ENCODE measurements around the gene VNN1. TPM values are rescaled to one million over a fixed set of nuclear protein-coding genes. Genes with fewer than 3 reads are reported as not detected.
"Not testable (repeated sequence)": the region's sequence is repeated elsewhere in the genome, so short reads cannot be mapped to it uniquely, and the experiment has no call there.

VNN1 gene
- total RNA-seq, 8 experiments from 2014 or later = 0.05 to 0.14 TPM; not detected in 6

DNA sequence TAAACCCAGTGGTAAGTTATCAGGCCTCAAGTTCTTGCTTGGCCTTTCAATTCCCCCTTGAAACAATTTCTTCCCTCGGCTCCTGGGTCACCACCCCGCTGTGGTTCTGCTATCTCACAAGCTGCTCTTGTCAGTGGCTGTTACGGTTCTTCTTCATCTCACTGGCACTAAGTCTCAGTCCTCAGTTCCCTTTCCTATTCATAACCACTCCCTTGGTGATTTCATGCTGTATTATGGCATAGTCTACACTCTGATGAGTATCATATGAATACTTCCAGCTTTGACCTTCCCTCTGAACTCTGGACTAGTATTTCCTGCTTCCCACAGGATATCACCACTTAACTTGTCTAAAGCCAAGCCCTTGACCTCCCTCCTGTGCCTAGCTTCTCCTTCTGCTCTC, 62.8 kb downstream of the VNN1 start:
- ATAC-seq (replicated peaks in 6 of 8) = peak in 2 of 8 experiments; percentile 76 to 80
- H3K27ac ChIP-seq = no peak overlapping the region
- H3K4me3 ChIP-seq = no peak overlapping the region
- in situ Hi-C loops (cut with MboI; ENCODE audit: low pct_unique_long_range_greater_than_20kb in 2 of 9, low sequenced_read_pairs in 9 of 9, unreplicated experiment in 9 of 9) = no loop called here
- no peaks in the 10 kb centered on the region for H3K4me1 ChIP-seq (replicated peaks in 1 of 2)
- WGBS, 10 experiments = 8 to 100% (median 58%) methylated on average over 1 to 3 of the region's 3 CpGs; no CpG with 5 or more reads in 2 of the 10 experiments

DNA sequence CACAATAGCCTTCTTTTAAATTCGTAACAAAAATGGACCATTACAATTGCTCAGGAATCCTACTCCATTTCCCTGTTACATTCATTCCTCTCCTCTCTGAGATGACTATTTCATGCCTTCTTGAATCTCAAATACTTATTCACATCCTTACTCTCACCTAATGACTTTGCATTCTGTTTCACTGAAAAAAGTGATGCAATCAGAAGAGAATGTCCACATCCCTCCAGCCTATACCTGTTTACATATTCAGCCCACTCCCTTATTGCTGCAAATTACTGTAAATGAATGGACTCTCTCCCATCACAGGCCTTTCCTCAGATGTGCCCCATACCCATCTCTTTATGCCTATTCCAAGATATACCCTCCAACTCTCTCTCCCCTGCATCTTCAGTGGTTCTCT, 63.4 kb downstream of the VNN1 start:
- in situ Hi-C loops (cut with MboI; ENCODE audit: low pct_unique_long_range_greater_than_20kb in 2 of 9, low sequenced_read_pairs in 9 of 9, unreplicated experiment in 9 of 9) = no loop called here
- H3K4me3 ChIP-seq = no peak overlapping the region
- H3K4me1 ChIP-seq (replicated peaks in 1 of 2) = no peaks in the 10 kb centered on the region

DNA sequence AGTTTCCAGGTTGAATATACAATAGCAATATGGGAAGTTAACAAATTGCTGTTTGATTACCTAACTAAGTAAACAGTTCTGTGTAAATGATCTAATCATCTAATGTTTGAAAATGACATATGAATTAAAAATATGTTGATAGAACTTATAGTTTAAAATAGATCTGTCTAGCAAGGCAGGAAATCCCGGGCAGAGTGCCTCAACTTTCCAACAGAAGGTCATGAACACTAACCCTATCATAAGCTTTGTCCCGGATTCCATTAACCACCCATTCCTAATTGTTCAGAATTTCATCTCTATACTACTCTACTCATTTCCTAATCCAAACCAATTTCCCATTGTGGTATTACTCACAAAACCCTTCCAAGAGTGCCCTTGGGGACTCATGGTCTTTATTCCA, 65.0 kb downstream of the VNN1 start:
- no peak for ATAC-seq (replicated peaks in 6 of 8)
- in situ Hi-C loops (cut with MboI; ENCODE audit: low pct_unique_long_range_greater_than_20kb in 2 of 9, low sequenced_read_pairs in 9 of 9, unreplicated experiment in 9 of 9) = no loop called here
- Histone ChIP-seq H3K4me3 (no peak overlapping the region), H3K4me1 (replicated peaks in 1 of 2) (no peaks in the 10 kb centered on the region), H3K27ac (no peak overlapping the region)
- 62 to 100% (median 85%) methylated on average over 2 of the region's 2 CpGs; no CpG with 5 or more reads in 1 of the 10 experiments for WGBS, 10 experiments

More for the DNA sequence above, 63.4 kb downstream of the VNN1 start:
- no peak overlapping the region for H3K27ac ChIP-seq
- WGBS, 10 experiments = 13 to 100% (median 66%) methylated on average over 1 of the region's 1 CpG; no CpG with 5 or more reads in 2 of the 10 experiments
- peak in 5 of 8 experiments; percentile 32 to 74 (median 54) for ATAC-seq (replicated peaks in 6 of 8)

DNA sequence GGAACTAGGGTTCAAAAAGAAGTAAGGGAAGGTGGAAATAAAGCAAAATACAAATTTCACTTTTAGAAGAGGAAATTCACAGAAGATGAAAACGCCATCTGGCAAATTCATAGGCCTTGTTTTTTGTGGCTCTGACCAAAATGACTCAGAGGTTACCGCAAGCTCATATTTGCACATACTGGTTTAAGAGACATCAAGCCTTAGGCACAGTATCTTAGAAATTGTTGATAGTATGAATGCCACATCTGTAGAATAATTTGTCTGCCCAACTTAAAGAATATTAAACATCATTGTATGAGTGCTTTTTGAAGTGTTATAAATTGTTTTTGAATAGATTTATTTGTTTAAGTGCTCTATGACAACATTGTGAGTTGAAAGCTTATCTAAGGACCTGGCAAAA, 65.5 kb downstream of the VNN1 start:
- H3K4me3 ChIP-seq = no peak overlapping the region
- H3K4me1 ChIP-seq (replicated peaks in 1 of 2) = no peaks in the 10 kb centered on the region
- WGBS, 10 experiments = 0 to 100% (median 86%) methylated on average over 1 to 2 of the region's 2 CpGs
- in situ Hi-C loops (cut with MboI; ENCODE audit: low pct_unique_long_range_greater_than_20kb in 2 of 9, low sequenced_read_pairs in 9 of 9, unreplicated experiment in 9 of 9) = no loop called here
- H3K27ac ChIP-seq = no peak overlapping the region
- ATAC-seq (replicated peaks in 6 of 8) = peak in 3 of 8 experiments; percentile 48 to 57 (median 53)

DNA sequence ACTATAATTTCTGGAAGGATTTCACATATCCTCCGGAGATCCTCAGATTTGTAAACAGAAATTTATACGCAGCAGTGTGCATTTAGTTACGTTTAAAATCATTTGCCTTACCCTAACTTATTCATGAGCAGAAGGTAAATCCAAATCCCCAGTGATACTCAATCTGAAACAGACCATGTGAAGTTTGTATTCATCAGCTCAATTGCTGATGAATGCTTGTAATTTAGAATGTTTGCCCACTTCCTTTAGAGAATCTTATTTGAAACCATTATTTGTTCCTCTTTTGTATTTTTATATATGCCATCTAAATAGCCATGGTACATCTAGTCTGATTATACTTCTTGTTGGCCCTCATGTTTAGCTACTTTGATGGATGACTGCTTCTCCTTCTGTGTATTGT, 70.3 kb downstream of the VNN1 start:
- H3K4me1 ChIP-seq (replicated peaks in 1 of 2) = no peaks in the 10 kb centered on the region
- ATAC-seq (replicated peaks in 6 of 8) = peak in 1 of 8 experiments; percentile 50
- WGBS, 10 experiments = 49 to 93% (median 80%) methylated on average over 2 to 3 of the region's 3 CpGs
- no peak overlapping the region for H3K27ac ChIP-seq
- H3K4me3 ChIP-seq = no peak overlapping the region
- in situ Hi-C loops (cut with MboI; ENCODE audit: low pct_unique_long_range_greater_than_20kb in 2 of 9, low sequenced_read_pairs in 9 of 9, unreplicated experiment in 9 of 9) = no loop called here

DNA sequence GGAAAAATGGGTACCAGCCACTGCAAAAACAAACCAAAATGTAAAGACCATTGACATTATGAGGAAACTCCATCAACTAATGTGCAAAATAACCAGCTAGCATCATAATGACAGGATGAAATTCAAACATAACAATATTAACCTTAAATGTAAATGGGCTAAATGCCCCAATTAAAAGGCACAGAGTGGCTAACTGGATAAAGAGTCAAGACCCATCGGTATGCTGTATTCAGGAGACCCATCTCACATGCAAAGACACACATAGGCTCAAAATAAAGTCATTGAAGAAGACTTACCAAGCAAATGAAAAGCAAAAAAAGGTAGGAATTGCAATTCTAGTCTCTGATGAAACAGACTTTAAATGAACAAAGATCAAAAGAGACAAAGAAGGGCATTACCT, 76.7 kb downstream of the VNN1 start:
- H3K27ac ChIP-seq; H3K4me3 ChIP-seq; ATAC-seq (replicated peaks in 6 of 8); H3K4me1 ChIP-seq (replicated peaks in 1 of 2); in situ Hi-C loops (cut with MboI; ENCODE audit: low pct_unique_long_range_greater_than_20kb in 2 of 9, low sequenced_read_pairs in 9 of 9, unreplicated experiment in 9 of 9): not testable (repeated sequence)
- 17 to 100% (median 70%) methylated on average over 1 of the region's 1 CpG; no CpG with 5 or more reads in 1 of the 10 experiments for WGBS, 10 experiments

DNA sequence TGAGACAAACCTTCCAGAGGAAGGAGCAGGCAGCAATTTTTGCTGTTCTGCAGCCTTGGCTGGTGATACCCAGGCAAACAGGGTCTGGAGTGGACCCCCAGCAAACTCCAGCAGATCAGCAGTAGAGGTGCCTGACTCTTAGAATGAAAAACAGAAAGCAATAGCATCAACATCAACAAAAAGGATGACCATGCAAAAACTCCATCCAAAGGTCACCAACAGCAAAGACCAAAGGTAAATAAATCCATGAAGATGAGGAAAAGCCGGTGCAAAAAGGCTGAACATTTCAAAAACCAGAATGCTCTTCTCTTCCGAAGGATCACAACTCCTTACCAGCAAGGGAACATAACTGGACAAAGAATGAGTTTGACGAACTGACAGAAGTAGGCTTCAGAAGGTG, 77.9 kb downstream of the VNN1 start:
- in situ Hi-C loops (cut with MboI; ENCODE audit: low pct_unique_long_range_greater_than_20kb in 2 of 9, low sequenced_read_pairs in 9 of 9, unreplicated experiment in 9 of 9); H3K27ac ChIP-seq; ATAC-seq (replicated peaks in 6 of 8); H3K4me3 ChIP-seq; H3K4me1 ChIP-seq (replicated peaks in 1 of 2): not testable (repeated sequence)
- 0 to 100% (median 80%) methylated on average over 1 to 3 of the region's 3 CpGs; no CpG with 5 or more reads in 1 of the 10 experiments for WGBS, 10 experiments

DNA sequence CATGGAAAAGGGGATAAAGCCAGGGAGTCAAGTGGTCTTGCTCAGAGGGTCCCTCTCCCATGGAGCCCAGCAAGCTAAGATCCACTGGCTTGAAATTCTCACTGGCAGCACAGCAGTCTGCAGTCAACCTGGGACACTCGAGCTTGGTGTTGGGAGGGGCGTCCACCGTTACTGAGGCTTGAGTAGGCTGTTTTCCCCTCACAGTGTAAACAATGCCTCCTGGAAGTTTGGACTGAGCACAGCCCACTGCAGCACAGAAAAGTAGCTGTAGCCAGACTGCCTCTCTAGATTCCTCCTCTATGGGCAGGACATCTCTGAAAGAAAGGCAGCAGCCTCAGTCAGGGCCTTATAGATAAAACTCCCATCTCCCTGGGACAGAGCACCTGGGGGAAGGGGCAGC, 78.6 kb downstream of the VNN1 start:
- H3K27ac ChIP-seq; ATAC-seq (replicated peaks in 6 of 8); H3K4me3 ChIP-seq; H3K4me1 ChIP-seq (replicated peaks in 1 of 2); in situ Hi-C loops (cut with MboI; ENCODE audit: low pct_unique_long_range_greater_than_20kb in 2 of 9, low sequenced_read_pairs in 9 of 9, unreplicated experiment in 9 of 9): not testable (repeated sequence)
- 0 to 71% (median 60%) methylated on average over 1 to 3 of the region's 3 CpGs; no CpG with 5 or more reads in 7 of the 10 experiments for WGBS, 10 experiments

DNA sequence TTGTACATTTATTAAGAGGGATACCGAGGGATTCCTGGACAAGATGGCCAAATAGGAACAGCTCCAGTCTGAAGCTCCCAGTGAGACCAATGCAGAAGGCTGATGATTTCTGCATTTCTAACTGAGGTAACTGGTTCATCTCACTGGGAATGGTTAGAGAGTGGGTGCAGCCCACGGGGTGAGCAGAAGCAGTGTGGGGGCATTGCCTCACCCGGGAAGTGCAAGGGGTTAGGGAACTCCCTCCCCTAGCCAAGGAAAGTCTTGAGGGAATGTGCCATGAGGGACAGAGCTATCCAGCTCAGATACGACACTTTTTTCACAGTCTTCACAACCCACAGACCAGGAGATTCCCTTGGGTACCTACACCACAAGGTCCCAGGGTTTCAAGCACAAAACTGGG, 79.1 kb downstream of the VNN1 start:
- Histone ChIP-seq H3K4me3 (no peak overlapping the region), H3K4me1 (replicated peaks in 1 of 2) (peaks cover 0 to 2% of the 10 kb centered on the region in 2 donors), H3K27ac (no peak overlapping the region)
- WGBS, 10 experiments = 10 to 89% (median 73%) methylated on average over 1 to 4 of the region's 4 CpGs; no CpG with 5 or more reads in 3 of the 10 experiments
- in situ Hi-C loops (cut with MboI; ENCODE audit: low pct_unique_long_range_greater_than_20kb in 2 of 9, low sequenced_read_pairs in 9 of 9, unreplicated experiment in 9 of 9) = no loop called here
- ATAC-seq (replicated peaks in 6 of 8) = no peak

DNA sequence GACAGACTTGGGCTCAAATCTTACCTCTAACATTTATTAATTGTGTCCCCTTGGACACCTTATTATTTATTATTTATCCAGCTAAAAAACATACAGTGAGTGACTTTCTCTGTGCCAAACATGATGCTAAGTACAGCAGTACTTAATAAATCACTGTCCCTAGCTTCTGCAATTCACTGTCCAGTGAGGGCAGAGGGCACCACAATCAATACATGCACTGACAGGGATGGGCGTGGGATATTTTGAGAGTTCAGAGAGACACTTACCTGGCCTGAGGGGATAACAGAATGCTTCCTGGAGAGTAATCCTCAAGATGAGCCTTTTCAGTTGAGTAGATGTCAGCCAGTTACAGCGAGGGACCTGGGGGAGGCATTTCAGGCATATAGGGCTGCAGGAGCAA, 80.5 kb downstream of the VNN1 start:
- 60 to 100% (median 86%) methylated on average over 1 to 2 of the region's 2 CpGs; no CpG with 5 or more reads in 5 of the 10 experiments for WGBS, 10 experiments
- peak in 1 of 8 experiments; percentile 34 for ATAC-seq (replicated peaks in 6 of 8)
- in situ Hi-C loops (cut with MboI; ENCODE audit: low pct_unique_long_range_greater_than_20kb in 2 of 9, low sequenced_read_pairs in 9 of 9, unreplicated experiment in 9 of 9) = no loop called here
- Histone ChIP-seq H3K4me3 (no peak overlapping the region), H3K27ac (no peak overlapping the region), H3K4me1 (replicated peaks in 1 of 2) (peaks cover 0 to 2% of the 10 kb centered on the region in 2 donors)

Other genes starting within 250 kb of the VNN1 start
- 10 to 100 TPM; 12.7 to 56.3 (median 35.5) TPM for gene STX7, start 200.9 kb downstream of the VNN1 start, total RNA-seq
- gene TAAR9, start 175.8 kb downstream of the VNN1 start, total RNA-seq = not detected
- gene TAAR8, start 161.4 kb downstream of the VNN1 start, total RNA-seq = under 1 TPM in 1 of 8 experiments, not detected in 7; 0.17 TPM
- under 1 TPM in 2 of 8 experiments, not detected in 6; 0.17 to 0.47 TPM for gene TAAR6, start 143.7 kb downstream of the VNN1 start, total RNA-seq
- gene TAAR5, start 124.3 kb downstream of the VNN1 start, total RNA-seq = under 1 TPM in 2 of 8 experiments, not detected in 6; 0.17 to 0.28 TPM
- not detected for gene TAAR2, start 89.8 kb downstream of the VNN1 start, total RNA-seq
- under 1 TPM in 1 of 8 experiments, not detected in 7; 0.31 TPM for gene TAAR1, start 54.9 kb downstream of the VNN1 start, total RNA-seq
- 1 to 10 TPM in 1 of 8 experiments, under 1 TPM in 3, not detected in 4; 0.14 to 3.1 (median 0.29) TPM for gene VNN2, start 43.8 kb upstream of the VNN1 start, total RNA-seq
- 10 to 100 TPM in 5 of 8 experiments, 1 to 10 TPM in 3; 6.7 to 22.0 (median 10.7) TPM for gene SLC18B1, start 84.6 kb upstream of the VNN1 start, total RNA-seq
- 1,000 to 10,000 TPM; 1,076 to 3,063 (median 2,411) TPM for gene RPS12, start 100.5 kb upstream of the VNN1 start, total RNA-seq

All from motor neuron (in vitro differentiated cells).